Measurements from ENCODE around the gene OR1I1. TPM values are rescaled to one million over a fixed set of nuclear protein-coding genes. Genes with fewer than 3 reads are reported as not detected.

The OR1I1 gene
- total and polyA plus RNA-seq, 4 donors = not detected

Other genes with a start within 250 kb of the OR1I1 start
- not detected for gene OR7A5, start 247.0 kb upstream of the OR1I1 start, total RNA-seq
- not detected for gene OR7A5, start 247.0 kb upstream of the OR1I1 start, polyA plus RNA-seq
- not detected for gene OR7C1, start 247.0 kb upstream of the OR1I1 start, total RNA-seq
- under 1 TPM; under 0.01 to 0.01 TPM for gene OR7C1, start 247.0 kb upstream of the OR1I1 start, polyA plus RNA-seq
- not detected for gene OR7A10, start 233.3 kb upstream of the OR1I1 start, total RNA-seq
- not detected for gene OR7A10, start 233.3 kb upstream of the OR1I1 start, polyA plus RNA-seq
- gene OR7A17, start 196.1 kb upstream of the OR1I1 start, total RNA-seq = not detected
- gene OR7A17, start 196.1 kb upstream of the OR1I1 start, polyA plus RNA-seq = not detected
- gene OR7C2, start 140.7 kb upstream of the OR1I1 start, total RNA-seq = not detected
- not detected for gene OR7C2, start 140.7 kb upstream of the OR1I1 start, polyA plus RNA-seq
- not detected for gene SLC1A6, start 102.3 kb upstream of the OR1I1 start, total RNA-seq
- gene SLC1A6, start 102.3 kb upstream of the OR1I1 start, polyA plus RNA-seq = not detected
- gene CASP14, start 32.7 kb upstream of the OR1I1 start, total RNA-seq = not detected
- gene CASP14, start 32.7 kb upstream of the OR1I1 start, polyA plus RNA-seq = not detected
- gene SYDE1, start 25.2 kb downstream of the OR1I1 start, total RNA-seq = 10 to 100 TPM; 17.0 to 26.9 TPM
- 10 to 100 TPM in 1 of 2 donors, 1 to 10 TPM in 1; 5.5 to 16.5 TPM for gene SYDE1, start 25.2 kb downstream of the OR1I1 start, polyA plus RNA-seq
- gene NOTCH3, start 118.8 kb downstream of the OR1I1 start, total RNA-seq = 10 to 100 TPM; 64.1 to 81.7 TPM
- gene NOTCH3, start 118.8 kb downstream of the OR1I1 start, polyA plus RNA-seq = 10 to 100 TPM; 13.1 to 22.1 TPM
- gene EPHX3, start 150.2 kb downstream of the OR1I1 start, total RNA-seq = 1 to 10 TPM; 1.7 to 2.7 TPM
- gene EPHX3, start 150.2 kb downstream of the OR1I1 start, polyA plus RNA-seq = 1 to 10 TPM; 1.1 to 3.0 TPM